GM23338 (cell line): ENCODE results near the gene KRT75. TPM values are rescaled to one million over a fixed set of nuclear protein-coding genes. Genes with fewer than 3 reads are reported as not detected.
"Not testable (repeated sequence)": the region's sequence is repeated elsewhere in the genome, so short reads cannot be mapped to it uniquely, and the experiment has no call there.

ENCODE experiments used
- ATAC-seq: fragments of 200-7000 bp; cut with Tn5 transposase; 3 replicates; pipeline ENCODE4 v1.9.1; 2020
- DNase-seq: peaks from one replicate; pipeline ENCODE4 v3.0.0-alpha.2; 2015; ENCODE audit warnings: low spot score
- H2AFZ ChIP-seq: fragments of 200-600 bp; sonication (generic); 2 replicates; pipeline ENCODE4 v1.8.0; 2016; ENCODE audit warnings: antibody characterized with exemption, mild to moderate bottlenecking, moderate library complexity
- H3F3A ChIP-seq: fragments of 200-600 bp; sonication (generic); replicated peaks from 2 replicates; pipeline ENCODE4 v1.8.0; 2017; ENCODE audit warnings: antibody characterized with exemption, mixed run types, low read depth
- H3K27ac ChIP-seq: fragments of 200-600 bp; sonication (generic); 2 replicates; pipeline ENCODE4 v1.6.1; 2016; ENCODE audit warnings: low read depth
- H3K27me3 ChIP-seq: fragments of 200-600 bp; sonication (generic); 2 replicates; pipeline ENCODE4 v1.8.0; 2016; ENCODE audit warnings: mild to moderate bottlenecking, mixed run types, moderate library complexity; ENCODE audit not compliant: insufficient read depth
- H3K36me3 ChIP-seq: fragments of 200-600 bp; sonication (generic); 2 replicates; pipeline ENCODE4 v1.8.0; 2016; ENCODE audit warnings: mild to moderate bottlenecking; ENCODE audit not compliant: insufficient read depth
- H3K4me1 ChIP-seq: fragments of 200-600 bp; sonication (generic); 2 replicates; pipeline ENCODE4 v1.8.0; 2016; ENCODE audit warnings: mild to moderate bottlenecking, moderate library complexity; ENCODE audit not compliant: insufficient read depth
- H3K4me2 ChIP-seq: fragments of 200-600 bp; sonication (generic); 2 replicates; pipeline ENCODE4 v1.7.1; 2017; ENCODE audit warnings: mixed run types
- H3K4me3 ChIP-seq: fragments of 200-600 bp; sonication (generic); 2 replicates; pipeline ENCODE4 v1.6.1; 2016; ENCODE audit warnings: mixed run types
- H3K79me2 ChIP-seq: fragments of 200-600 bp; sonication (generic); replicated peaks from 2 replicates; pipeline ENCODE4 v1.8.0; 2017; ENCODE audit warnings: mild to moderate bottlenecking; ENCODE audit not compliant: insufficient read depth
- H3K9me2 ChIP-seq: fragments of 200-600 bp; sonication (generic); 2 replicates; pipeline ENCODE4 v1.8.0; 2017; ENCODE audit not compliant: insufficient read depth
- H4K20me1 ChIP-seq: fragments of 200-600 bp; sonication (generic); replicated peaks from 2 replicates; pipeline ENCODE4 v1.8.0; 2017; ENCODE audit warnings: mild to moderate bottlenecking; ENCODE audit not compliant: insufficient read depth
- H3K27ac Mint-ChIP-seq: 2 replicates; pipeline ENCODE4 v1.8.0; 2020; ENCODE audit warnings: inconsistent platforms, mild to moderate bottlenecking, moderate library complexity, mixed read lengths
- H3K27me3 Mint-ChIP-seq: 3 replicates; pipeline ENCODE4 v1.8.0; 2022; ENCODE audit warnings: low read depth, mild to moderate bottlenecking, moderate library complexity, mixed read lengths, inconsistent platforms; ENCODE audit not compliant: insufficient read depth, poor library complexity
- H3K36me3 Mint-ChIP-seq: 3 replicates; pipeline ENCODE4 v1.8.0; 2021; ENCODE audit warnings: low read depth, mild to moderate bottlenecking, inconsistent platforms, moderate library complexity, mixed read lengths
- H3K4me1 Mint-ChIP-seq: 3 replicates; pipeline ENCODE4 v1.8.0; 2020; ENCODE audit warnings: mild to moderate bottlenecking, inconsistent platforms, mixed read lengths
- H3K4me3 Mint-ChIP-seq: 3 replicates; pipeline ENCODE4 v1.8.0; 2021; ENCODE audit warnings: moderate library complexity, mild to moderate bottlenecking, inconsistent platforms, mixed read lengths
- H3K9me3 Mint-ChIP-seq: 3 replicates; pipeline ENCODE4 v1.8.0; 2020; ENCODE audit warnings: moderate library complexity, mild to moderate bottlenecking, inconsistent platforms, mixed read lengths
- CTCF ChIP-seq, 2 experiments: fragments of 200-600 bp in 1 of 2; sonication (generic) in 1 of 2; conservative IDR thresholded peaks; 2 replicates each; pipeline versions ENCODE4 v1.5.1 to v1.6.1; 2016 to 2017; ENCODE audit warnings: antibody characterized with exemption in 2 of 2, low read depth in 2 of 2, mild to moderate bottlenecking in 2 of 2, moderate library complexity in 1 of 2
- EZH2phosphoT487 ChIP-seq: fragments of 200-600 bp; sonication (generic); IDR thresholded peaks from one replicate; pipeline ENCODE4 v1.8.1; 2018; ENCODE audit warnings: antibody characterized with exemption; ENCODE audit not compliant: unreplicated experiment
- JUNB ChIP-seq: IDR thresholded peaks from one replicate; pipeline ENCODE4 v1.6.1; 2016; ENCODE audit warnings: antibody characterized with exemption; ENCODE audit not compliant: unreplicated experiment
- NANOG ChIP-seq: IDR thresholded peaks from 2 replicates; pipeline ENCODE4 v1.6.1; 2016; ENCODE audit warnings: antibody characterized with exemption, borderline replicate concordance
- POLR2AphosphoS5 ChIP-seq: IDR thresholded peaks from 2 replicates; pipeline ENCODE4 v1.6.1; 2016; ENCODE audit warnings: antibody characterized with exemption, low read depth
- STAT1 ChIP-seq: IDR thresholded peaks from one replicate; pipeline ENCODE4 v1.6.1; 2016; ENCODE audit warnings: antibody characterized with exemption; ENCODE audit not compliant: unreplicated experiment
- ZNF331 ChIP-seq: fragments of 250-450 bp; sonication (Bioruptor Pico); IDR thresholded peaks from 2 replicates; pipeline ENCODE4 v1.5.0; 2020; ENCODE audit warnings: low read depth, mild to moderate bottlenecking, moderate library complexity
- ZNF462 ChIP-seq: fragments of 250-450 bp; sonication (Bioruptor Pico); IDR thresholded peaks from 2 replicates; pipeline ENCODE4 v1.5.0; 2020; ENCODE audit warnings: mild to moderate bottlenecking, moderate library complexity
- polyA plus RNA-seq: library from polyadenylated mRNA; unstranded; fragments of >200 nt; fragmentation: Nextera tagmentation; extraction: Ambion mirVana; gene quantifications from 2 replicates; pipeline ENCODE4 v1.2.1, GENCODE V29; 2016
- total RNA-seq: library from RNA; depleted of rRNA; stranded (reverse); fragments of >200 nt; shearing (Covaris generic); gene quantifications from 2 replicates; pipeline ENCODE4 v1.2.3, GENCODE V29; 2014

The KRT75 gene
- total and polyA plus RNA-seq, 2 experiments from 2014 or later, result not detected

GRCh38 chr12:52448228-52448627, 14.1 kb upstream of the KRT75 start:
- no peak for ATAC-seq
- Mint-ChIP-seq H3K27me3 (peaks cover 4% of the 10 kb centered on the region), H3K27ac (no peak overlapping the region), H3K36me3 (no peaks in the 10 kb centered on the region; the same call in 2 of the 3 replicates), H3K9me3 (no peaks in the 10 kb centered on the region; the same call in none of the 3 replicates), H3K4me1 (no peaks in the 10 kb centered on the region; the same call in 2 of the 3 replicates), H3K4me3 (no peak overlapping the region)
- Histone ChIP-seq H3K4me2 (no peak overlapping the region), H3K9me2 (no peaks in the 10 kb centered on the region), H3K79me2 (no peaks in the 10 kb centered on the region), H4K20me1 (no peaks in the 10 kb centered on the region), H2AFZ (no peak overlapping the region), H3K27me3 (no peaks in the 10 kb centered on the region), H3K36me3 (no peaks in the 10 kb centered on the region), H3K27ac (no peak overlapping the region), H3K4me3 (no peak overlapping the region), H3K4me1 (no peaks in the 10 kb centered on the region), H3F3A (no peaks in the 10 kb centered on the region)
- no peak for TF ChIP-seq STAT1
- no peak for TF ChIP-seq POLR2AphosphoS5
- TF ChIP-seq ZNF331 (CRISPR knock-in tag), result no peak
- no peak for DNase-seq

GRCh38 chr12:52447196-52447595, 13.0 kb upstream of the KRT75 start:
- not testable (repeated sequence) for H3K27me3 Mint-ChIP-seq, H3K9me3 Mint-ChIP-seq
- H3K4me1 Mint-ChIP-seq, result peaks cover 10% of the 10 kb centered on the region

GRCh38 chr12:52446367-52447045, 12.3 kb upstream of the KRT75 start:
- Histone ChIP-seq H4K20me1 (no peaks in the 10 kb centered on the region), H3K27me3 (no peaks in the 10 kb centered on the region), H3K79me2 (no peaks in the 10 kb centered on the region), H3F3A (no peaks in the 10 kb centered on the region), H3K9me2 (no peaks in the 10 kb centered on the region), H2AFZ (no peak overlapping the region), H3K4me1 (peaks cover 5% of the 10 kb centered on the region; the same call in 1 of the 2 replicates), H3K4me3 (no peak overlapping the region), H3K27ac (no peak overlapping the region), H3K36me3 (no peaks in the 10 kb centered on the region), H3K4me2 (no peak overlapping the region)
- Mint-ChIP-seq H3K27ac (no peak overlapping the region), H3K36me3 (no peaks in the 10 kb centered on the region; the same call in 2 of the 3 replicates), H3K27me3 (peaks cover 2% of the 10 kb centered on the region), H3K4me1 (peaks cover 17% of the 10 kb centered on the region), H3K9me3 (no peaks in the 10 kb centered on the region; the same call in 1 of the 3 replicates), H3K4me3 (no peak overlapping the region)
- no peak for DNase-seq
- ATAC-seq, result no peak
- TF ChIP-seq STAT1, result no peak
- TF ChIP-seq NANOG, result no peak
- no peak for TF ChIP-seq EZH2phosphoT487
- no peak for TF ChIP-seq ZNF331 (CRISPR knock-in tag)
- no peak for TF ChIP-seq JUNB
- no peak for TF ChIP-seq ZNF462
- no peak for TF ChIP-seq CTCF (conservative IDR thresholded peaks at IDR 0.05; ENCODE audit: low read depth in 2 of 2)

More at GRCh38 chr12:52447196-52447595, 13.0 kb upstream of the KRT75 start:
- not testable (repeated sequence) for ATAC-seq, H3K27me3 ChIP-seq, H3K9me2 ChIP-seq, H3F3A ChIP-seq, H3K79me2 ChIP-seq, H3K27ac Mint-ChIP-seq, H2AFZ ChIP-seq, H3K4me3 ChIP-seq, DNase-seq, H3K36me3 ChIP-seq, H3K4me2 ChIP-seq, H4K20me1 ChIP-seq, H3K36me3 Mint-ChIP-seq, H3K4me3 Mint-ChIP-seq, H3K27ac ChIP-seq, H3K4me1 ChIP-seq
